HK-2 (cell line): ENCODE data around the gene GPER1.
"Not testable (repeated sequence)": the region's sequence is repeated elsewhere in the genome, so short reads cannot be mapped to it uniquely, and the experiment has no call there.

Experiments
- DNase-seq: peaks from one replicate; pipeline ENCODE4 v3.0.0-alpha.2; 2018; ENCODE audit not compliant: unreplicated experiment

The GPER1 gene

DNA sequence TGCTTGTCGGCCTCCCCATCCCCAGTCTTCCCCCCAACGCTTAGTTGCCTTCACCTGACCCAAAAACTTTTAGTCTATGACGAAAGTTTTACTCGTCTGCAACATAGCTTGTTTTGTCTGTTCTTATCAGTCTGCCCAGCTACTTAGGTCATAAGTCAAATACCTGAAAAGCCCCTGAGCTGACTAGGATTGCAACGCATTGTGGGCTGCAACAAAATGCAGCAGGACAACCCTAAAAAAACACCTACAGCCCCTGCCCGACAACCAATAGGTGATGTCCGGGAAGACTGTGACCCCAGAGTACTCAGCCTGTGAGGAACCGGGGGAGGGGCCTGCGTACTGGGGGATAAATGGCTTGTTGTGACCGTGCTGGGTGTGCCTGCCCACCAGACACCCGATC lies 19.3 kb upstream of the GPER1 start:
- no peak for DNase-seq

DNA sequence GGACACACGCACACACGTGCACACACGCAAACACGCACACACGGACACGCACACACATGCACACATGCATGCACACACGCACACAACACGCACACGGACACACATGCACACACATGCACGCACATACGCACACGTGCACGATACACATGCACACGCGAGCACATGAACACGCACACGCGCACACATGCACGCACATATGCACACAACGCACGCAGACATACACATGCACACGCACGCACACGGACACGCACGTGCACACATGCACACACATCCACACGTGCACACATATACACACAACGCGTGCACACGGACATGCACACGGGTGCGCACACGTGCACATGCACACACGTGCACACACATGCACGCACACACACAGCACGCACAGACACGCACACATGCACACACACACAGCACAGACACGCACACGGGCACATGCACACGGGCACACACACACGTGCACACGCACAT lies 17.3 kb upstream of the GPER1 start:
- no peak for DNase-seq

DNA sequence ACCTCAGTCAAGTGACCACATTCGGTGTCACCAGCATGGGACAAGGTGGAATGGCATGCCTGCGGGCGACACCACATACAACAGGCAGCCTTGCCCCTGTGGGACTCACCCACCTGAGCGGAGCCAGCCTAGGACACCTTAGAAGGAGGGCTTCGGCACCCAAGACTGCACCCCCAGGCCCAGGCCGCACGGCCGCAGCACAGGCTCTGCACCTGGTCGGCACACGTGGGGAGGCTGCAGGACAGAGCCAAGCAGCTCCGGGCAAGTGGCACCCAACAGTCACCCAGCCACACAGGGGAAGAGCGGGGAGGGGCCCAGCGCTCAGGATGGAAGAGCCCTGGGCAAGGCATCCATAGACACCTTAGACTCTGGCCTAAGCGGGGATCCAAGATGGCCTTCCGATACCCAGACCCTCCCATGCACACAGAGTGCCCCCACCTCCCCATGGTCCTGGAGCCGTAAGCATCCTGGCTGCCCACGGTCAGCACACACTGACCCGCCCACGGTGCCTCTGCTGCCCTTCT lies 16.1 kb upstream of the GPER1 start:
- DNase-seq = no peak

DNA sequence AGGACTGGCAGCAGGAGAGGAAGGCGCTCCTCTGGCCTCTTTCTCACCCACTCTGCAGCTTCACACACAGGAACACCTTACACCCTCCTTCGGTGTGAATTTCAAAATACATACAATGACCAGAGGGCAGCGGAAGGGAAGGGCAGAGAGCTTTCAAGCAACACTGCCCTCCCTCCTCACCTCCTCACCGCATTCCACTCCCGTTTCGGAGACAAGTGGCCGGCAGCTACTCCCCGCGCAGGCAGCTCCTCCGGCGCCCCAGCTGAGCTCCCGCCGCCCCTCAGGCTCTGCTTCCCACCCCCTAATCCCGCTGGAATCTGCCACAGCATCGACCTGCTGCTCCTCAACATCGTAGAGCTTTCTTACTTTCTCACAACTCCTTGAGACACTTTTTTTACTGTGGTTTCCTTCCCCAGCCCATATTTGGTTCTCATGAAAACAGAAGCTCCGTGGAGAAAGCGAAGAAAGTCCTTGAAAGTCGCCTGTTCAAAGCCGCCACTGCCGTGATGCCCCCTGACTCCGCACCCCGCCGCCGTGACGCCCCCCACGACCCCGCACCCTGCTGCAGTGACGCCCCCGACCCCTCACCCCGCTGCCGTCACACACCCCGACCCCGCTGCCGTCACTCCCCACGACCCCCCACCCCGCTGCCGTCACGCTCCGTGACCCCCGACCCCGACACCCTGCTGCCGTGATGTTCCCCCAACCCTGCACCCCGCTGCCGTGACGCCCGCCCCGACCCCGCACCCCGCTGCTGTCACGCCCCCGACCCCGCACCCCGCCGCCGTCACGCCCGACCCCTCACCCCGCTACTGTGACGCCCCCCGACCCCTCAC lies 14.6 kb upstream of the GPER1 start:
- no peak for DNase-seq

DNA sequence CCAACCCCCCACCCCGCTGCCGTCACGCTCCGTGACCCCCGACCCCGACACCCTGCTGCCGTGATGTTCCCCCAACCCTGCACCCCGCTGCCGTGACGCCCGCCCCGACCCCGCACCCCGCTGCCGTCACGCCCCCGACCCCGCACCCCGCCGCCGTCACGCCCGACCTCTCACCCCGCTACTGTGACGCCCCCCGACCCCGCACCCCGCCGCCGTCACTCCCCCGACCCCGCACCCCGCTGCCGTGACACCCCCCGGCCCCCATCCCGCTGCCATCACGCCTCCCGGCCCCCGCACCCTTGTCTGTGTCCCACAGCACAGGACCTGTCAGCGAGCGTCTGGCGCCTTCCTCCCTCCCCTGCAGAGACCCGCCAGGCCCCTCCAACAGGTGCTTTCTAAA lies 13.9 kb upstream of the GPER1 start:
- not testable (repeated sequence) for DNase-seq

DNA sequence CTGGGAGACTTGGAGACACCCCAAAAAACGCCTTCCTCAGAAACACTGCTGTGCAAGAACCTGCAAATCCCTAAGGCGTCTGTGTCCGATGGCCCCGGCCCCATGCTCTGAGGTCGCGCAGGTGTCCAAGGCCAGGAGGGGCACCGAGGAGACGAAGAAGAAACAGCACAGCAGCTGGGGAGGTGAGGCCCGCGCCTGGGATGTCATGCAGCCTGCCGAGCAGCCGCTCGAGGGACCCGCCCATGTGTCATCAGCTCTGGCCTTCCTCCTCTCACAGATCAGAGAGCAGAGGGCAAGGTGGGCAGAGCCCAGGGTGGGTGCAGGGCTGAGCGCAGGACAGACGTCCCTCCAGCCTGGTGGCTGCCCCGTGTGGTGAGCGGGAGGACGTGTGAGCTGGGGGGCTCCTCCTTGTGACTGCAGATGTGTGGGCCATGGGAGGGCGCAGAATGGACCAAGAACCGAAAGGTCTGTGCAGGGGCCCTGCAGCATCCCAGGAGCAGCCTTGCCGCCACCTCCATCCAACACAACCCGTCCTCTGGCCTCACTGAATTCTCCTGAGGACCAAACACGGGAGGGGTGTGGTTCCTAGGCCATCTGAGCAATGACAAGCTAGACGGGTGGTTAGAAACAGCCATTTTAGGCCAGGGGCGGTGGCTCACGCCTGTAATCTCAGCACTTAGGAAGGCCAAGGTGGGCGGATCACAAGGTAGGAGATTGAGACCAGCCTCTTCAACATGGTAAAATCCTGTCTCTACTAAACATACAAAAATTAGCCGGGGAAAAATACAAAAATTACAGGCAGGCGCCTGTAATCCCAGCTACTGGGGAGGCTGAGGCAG lies 13.1 kb upstream of the GPER1 start:
- no peak for DNase-seq

DNA sequence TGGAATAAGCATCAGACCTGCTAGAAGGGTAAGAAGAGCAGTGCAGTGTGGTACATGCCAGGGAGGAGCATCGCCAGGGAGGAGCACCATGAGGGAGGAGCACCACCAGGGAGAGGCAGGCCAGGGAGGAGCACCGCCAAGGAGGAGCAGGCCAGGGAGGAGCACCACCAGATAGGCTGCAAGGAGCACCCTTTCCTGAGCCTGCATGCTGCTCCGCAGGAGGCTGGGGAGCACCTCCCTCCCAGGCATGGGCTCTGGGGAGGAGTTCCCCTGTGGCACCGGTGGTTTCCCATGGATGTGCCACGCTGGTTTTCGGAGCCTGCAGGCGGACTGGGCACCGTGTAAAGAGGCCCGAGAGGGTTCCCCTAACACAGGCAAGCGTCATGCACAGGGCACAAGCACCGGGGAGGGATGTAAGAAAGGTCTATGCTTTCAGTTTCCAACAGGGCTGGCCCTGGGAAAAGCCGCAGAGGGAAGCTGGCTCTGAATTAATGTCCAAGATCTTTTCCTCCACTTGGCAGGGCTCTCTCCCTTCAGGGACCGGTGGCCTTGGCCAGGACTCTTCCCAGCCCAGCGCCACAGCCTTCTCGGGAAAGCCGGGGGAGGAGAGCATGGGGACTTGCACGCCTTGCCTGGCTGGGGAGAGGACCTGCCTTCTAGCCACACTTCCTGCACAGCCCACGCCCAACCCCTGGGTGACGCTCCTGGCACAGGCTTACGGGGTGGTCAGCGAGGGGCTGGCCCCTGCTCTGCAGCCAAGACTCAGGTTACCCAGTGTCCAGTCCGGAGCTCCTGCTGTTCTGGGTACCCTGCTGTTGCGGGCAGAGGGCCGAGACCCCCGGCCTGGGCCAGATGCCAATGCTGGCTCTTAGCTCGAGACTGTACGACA lies 11.5 kb upstream of the GPER1 start:
- DNase-seq = no peak

DNA sequence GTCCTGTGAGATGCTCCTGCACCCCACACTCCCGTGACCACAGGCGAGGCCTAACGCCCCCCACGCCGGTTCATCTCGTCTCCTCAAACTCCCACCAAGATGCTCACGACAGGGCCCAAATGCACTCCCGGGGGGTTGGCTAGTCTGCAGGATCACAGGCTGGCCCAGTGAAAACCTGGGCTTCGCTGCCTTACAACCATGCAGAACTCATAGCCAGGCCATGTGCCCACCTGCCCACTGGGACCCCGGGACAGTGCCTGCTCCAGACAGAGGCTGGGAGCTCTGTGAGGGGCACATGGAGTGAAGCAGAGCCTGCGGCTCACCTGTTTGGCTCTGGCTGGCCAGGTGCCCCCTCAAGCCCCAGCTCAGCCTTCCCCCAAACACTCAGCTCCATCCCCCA lies 9.4 kb upstream of the GPER1 start:
- no peak for DNase-seq

DNA sequence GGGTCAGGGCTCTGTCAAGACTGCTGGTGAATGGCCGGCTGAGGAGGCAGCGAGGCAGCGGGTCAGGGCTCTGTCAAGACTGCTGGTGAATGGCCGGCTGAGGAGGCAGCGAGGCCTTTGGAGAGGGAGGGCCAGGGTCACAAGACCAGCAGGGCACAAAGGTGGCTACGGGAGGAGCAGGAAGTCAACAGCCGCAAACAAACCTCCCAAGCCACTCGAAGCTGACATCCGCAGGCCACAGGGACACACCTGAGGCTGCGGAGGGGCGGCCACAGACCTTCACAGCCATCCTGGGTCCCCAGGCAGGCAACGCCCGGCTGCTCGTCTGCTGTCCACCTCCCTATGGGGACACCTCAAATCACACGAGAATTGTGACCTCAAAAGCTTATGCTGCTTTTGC lies 8.9 kb upstream of the GPER1 start:
- no peak for DNase-seq

DNA sequence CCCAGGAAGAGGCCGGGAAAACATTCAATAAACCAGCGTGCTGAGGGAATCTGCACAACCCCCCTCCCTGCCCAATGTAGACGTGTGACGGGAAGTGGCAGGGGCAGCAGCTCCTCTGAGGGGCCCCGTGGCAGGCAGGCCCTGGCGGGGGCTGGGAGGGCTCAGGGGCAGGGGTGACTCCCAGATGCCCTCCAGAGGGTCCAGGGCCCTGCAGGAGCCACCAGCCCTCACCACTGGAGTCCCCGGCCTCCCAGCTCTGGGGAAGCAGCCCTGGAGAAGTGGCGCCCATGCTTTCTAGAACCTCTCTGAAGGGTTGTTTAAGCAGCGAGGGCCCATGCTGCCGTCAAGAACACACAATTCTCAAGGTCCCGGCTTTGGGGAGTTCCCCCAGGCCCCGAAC lies 8.4 kb upstream of the GPER1 start:
- DNase-seq = no peak

DNA sequence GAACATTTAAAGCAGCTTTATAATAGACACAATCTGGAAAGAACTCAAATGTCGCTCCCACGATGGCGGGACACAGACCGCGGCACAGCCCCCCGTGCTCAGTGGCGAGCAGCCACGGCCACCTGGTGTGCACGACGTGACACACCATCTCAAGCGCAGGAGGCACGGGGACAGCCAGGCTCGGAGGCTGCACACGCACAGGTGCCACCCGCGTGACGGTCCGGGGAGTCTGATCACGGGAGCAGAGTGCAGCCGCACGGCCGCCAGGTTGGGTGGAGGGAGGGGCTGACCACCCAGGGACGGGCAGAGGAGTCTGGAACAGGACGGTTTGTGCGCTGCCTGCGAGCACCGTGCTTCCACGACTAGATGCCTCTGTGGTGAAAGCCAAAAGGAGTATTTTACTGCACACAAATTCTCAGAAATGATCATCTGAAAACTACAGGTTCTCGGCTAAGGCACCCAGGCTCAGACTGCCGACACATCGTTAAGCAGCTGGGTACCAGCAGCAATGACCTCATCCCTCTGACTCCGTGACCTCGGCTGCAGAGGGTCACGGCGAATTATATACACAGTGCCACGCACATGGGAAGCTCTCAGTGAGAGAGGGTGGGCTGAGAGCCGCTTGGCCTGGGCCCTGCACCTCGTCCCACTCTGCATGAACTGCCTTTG lies 7.5 kb upstream of the GPER1 start:
- DNase-seq = no peak

DNA sequence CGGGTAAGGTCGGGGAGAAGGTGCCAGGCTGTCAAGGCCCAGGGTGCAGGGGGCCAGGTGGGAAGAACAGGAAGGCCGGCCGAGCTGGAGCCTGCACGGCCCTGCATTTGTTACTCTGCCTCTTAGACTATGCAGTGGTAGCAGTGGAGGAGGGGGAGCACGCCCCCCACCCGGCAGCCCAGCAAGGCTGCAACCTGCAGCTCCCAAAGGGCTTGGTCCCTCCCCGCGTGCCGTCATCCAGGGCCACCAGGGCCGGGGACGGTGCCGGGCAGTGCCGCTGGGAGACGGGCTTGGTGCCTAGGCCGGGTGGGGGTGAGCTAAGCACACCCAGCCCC lies 7.0 kb upstream of the GPER1 start:
- DNase-seq = no peak

DNA sequence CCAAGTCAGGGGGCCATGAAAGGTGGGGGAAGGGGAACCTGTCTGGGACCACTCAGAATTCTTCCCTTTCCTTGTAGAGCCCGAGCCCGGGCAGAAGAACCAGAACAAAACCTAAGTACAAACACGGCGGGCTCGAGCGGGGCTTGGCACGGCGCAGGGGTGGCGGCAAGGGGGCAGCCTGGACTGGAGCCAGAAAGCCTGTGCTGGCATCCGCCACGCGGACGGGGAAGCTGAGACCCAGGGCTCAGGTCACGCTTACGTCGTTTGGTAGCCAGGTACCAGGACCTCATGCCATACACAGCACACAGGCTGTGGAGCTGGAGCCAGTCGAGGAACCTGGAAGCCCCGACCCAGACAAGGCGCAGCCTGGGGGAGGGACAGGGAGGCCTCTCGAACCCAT lies 6.6 kb upstream of the GPER1 start:
- no peak for DNase-seq

DNA sequence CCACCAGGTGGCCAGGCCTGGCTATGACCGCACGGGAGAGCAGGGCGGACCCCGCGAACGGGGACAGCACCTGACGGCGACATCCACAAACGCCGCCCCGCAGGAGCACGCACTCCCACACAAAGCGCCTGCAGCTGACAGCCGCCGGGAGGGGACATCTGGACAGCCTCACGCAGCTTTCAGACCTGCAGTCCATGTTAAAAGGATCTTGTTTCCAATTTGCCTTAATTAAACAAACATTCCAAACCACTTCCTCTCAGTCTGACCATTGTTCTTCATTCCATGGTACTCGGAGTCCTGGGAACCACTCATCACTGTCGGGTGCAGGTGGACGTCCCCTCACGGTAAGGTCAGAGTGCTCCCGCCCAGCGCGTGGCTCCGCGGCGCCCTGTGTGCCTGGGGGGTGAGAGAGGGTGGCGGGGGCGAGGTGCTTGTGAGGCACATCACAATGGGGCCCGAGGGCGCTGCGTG lies 5.9 kb upstream of the GPER1 start:
- DNase-seq = no peak

DNA sequence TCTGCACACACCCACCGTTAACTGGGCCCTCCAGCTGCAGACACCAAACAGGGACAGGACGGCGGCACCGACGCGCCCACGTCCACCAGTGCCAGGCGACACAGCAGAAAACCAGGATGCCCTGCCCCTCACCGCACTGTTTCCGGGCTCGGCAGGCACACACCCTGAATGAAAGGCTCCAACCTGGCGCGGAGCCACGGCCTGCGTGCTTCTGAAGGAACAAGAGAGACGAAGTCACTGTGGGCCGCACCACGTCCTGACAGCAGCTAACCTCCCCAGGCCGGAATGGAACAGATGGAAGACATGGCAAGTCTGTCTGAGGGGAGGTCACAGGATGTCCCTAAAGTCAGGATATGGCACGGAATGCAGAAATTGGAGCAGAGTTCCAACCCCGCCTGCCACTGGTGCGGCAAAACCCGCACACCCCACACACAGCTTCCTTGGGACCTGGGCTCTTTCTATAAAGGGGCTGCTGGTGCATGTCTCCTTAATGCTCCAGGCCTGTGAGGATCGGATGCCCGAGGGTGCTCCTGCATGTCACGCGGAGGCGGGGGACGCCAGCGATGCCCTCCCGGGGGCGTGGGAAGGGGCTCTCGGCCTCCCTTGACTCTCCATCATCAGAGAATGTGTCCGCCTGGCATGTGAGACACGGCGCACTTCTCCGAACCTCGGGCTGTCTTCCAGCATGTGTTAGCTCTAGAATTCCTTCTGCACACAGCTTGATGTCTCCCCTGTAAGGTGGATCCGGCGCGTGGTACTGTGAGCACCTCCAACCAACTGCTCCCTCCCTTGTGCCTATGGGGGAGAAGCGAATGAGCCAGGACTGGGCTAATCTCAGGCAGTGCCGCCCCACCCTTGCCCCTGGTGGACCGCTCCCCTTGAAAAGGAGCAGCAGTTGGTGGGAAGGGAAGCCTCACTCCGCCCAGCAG lies 3.9 kb upstream of the GPER1 start:
- no peak for DNase-seq

DNA sequence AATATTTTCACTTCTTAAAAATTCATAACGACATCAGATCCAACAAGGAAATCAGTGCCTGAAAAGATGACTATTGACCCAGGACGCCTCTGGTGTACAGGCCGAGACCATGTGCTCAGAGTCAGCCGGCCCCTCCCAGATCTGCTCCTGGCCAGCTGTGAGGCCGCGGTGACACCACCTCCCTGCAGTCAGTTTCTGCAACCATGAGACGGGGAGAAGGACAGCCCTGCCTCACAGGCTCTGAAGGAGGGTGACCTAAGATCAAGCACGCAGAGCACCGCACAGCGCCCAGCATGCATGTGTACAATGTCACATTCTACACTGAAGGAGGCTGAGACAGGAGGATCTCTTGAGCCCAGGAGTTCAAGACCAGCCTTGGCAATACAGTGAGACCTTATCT lies 2.6 kb upstream of the GPER1 start:
- no peak for DNase-seq

DNA sequence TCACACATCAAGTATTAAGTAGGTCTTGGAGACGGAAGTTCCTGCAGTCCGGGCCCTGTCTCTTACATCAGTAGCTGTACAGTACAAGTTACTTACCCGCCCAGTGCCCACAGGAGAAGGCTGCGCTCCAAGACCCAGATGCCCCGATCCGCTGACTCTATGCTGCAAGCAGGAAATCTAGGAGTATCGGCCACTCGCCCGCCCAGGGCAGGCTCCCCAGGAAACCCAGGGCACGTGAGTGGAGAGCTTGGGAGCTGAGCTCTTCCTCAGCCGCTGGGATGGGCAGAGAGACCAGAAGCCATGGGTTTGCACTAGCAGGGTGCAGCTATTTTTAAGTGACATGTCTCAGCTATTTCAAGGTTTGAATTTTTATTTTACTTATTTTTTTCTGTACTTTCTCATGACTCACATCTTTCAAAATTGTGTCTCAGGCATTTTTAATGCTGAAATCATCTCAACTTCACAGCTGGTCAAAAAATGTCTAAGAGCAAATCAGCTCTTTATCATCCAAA lies 1.9 kb upstream of the GPER1 start:
- no peak for DNase-seq

DNA sequence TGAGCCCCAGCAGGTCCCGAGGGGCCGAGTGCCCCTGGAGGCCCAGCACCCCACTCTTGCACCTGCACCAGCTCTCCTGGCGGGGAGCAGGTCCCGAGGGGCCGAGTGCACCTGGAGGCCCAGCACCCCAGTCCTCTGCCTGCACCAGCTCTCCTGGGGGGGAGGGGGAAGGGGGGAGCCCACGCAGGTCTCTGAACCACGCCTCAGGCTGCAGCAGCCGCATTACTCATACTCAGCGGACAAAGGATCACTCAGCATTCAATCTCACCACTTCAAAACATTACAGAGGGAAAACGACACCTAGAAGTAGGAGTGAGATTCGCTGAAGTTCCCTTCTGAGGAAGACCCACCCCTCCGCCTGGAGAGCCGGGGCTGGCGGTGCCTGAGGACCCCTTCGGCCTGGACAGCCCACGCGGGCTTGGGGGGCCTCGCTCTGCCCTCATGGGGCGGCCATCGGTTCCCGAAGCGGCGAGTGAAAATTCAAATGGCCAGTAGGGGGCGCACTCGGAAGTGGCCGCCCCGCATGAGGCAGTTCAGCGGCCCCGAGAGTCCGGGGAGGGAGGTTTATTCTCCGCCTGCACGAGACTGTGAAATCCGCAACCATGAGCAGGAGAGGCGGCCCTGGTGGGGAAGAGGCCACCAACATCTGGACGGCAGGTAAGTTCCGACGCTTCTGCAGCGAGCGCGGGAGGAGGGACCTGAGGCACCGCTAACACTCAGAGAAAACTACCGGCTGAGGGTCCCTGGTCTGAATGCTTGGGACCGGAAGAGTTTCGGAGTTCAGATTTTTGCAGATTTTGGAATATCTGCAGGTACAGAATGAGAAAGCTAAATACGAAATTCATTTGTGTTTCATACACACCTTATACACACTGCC lies 1.1 kb upstream of the GPER1 start:
- peak; percentile 83 for DNase-seq

DNA sequence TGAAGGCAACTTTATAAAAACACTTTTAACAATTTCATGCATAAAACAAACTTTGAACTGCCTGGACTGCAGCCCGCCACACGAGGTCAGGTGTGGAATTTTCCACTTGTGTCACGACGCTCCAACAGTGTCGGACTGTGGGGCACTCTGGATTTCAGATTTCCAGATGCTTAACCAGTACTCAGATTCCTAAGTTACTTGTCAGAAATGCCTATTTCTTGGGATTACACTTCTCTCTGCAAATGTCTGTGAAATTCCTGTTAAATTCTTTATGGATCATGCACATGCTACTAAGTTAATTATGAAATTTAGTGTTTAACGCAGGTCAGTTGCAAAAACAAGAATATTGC lies 473 bp upstream of the GPER1 start:
- DNase-seq = no peak
